ENCODE measurements around the gene MYOZ3.
A peak's percentile ranks its signal among the peaks of the same experiment; 100 is the strongest.

Gene MYOZ3

DNA sequence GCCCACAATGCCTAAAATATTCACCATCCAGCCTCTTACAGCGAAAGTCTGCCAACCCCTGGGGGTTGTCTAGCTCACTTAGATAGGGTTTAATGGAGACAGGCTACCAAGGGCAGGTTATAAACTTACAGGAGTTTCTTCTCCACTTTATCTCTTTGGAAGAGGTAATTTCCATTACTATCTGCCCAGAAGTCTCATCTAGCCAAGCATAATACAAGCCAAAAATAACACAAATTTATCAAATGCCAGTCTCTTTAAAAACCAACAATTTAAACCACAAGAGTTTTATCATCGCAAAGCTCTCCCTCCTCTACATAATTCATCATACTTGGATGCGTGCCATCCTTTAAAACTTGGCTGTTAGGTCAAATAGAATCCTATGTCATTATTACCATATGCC is 33.6 kb downstream of the MYOZ3 start:
- Histone ChIP-seq H3K4me3 (ENCODE audit: low read length in 2 of 2) (no peak overlapping the region), H3K9me3 (ENCODE audit: control insufficient read depth in 2 of 2, low read length in 2 of 2) (no peaks in the 10 kb centered on the region), H3K4me1 (ENCODE audit: control insufficient read depth in 2 of 2, insufficient read depth in 2 of 2, low read length in 2 of 2) (peaks cover 2 to 5% of the 10 kb centered on the region in 2 donors), H3K36me3 (ENCODE audit: control insufficient read depth in 2 of 2, insufficient read depth in 2 of 2, low read length in 2 of 2) (peaks cover 79% of the 10 kb centered on the region in 2 donors), H3K9ac (ENCODE audit: low read depth in 1 of 2, low read length in 2 of 2) (no peak overlapping the region), H3K27me3 (ENCODE audit: control insufficient read depth in 2 of 2, insufficient read depth in 2 of 2, low read length in 2 of 2) (no peaks in the 10 kb centered on the region), H3K27ac (ENCODE audit: low read depth in 2 of 2, low read length in 2 of 2) (no peak overlapping the region)

GRCh38 chr5:150700246-150700593 is 39.2 kb downstream of the MYOZ3 start:
- peak overlapping the region; percentile 97 to 98 for H3K9ac ChIP-seq (ENCODE audit: low read depth in 1 of 2, low read length in 2 of 2)
- H3K9me3 ChIP-seq (ENCODE audit: control insufficient read depth in 2 of 2, low read length in 2 of 2) = no peaks in the 10 kb centered on the region
- peak overlapping the region; percentile 95 for H3K27ac ChIP-seq (ENCODE audit: low read depth in 2 of 2, low read length in 2 of 2)
- peaks cover 32 to 34% of the 10 kb centered on the region in 2 donors for H3K36me3 ChIP-seq (ENCODE audit: control insufficient read depth in 2 of 2, insufficient read depth in 2 of 2, low read length in 2 of 2)
- peaks cover 8 to 16% of the 10 kb centered on the region in 2 donors for H3K4me1 ChIP-seq (ENCODE audit: control insufficient read depth in 2 of 2, insufficient read depth in 2 of 2, low read length in 2 of 2)
- peak overlapping the region; percentile 96 to 99 for H3K4me3 ChIP-seq (ENCODE audit: low read length in 2 of 2)
- H3K27me3 ChIP-seq (ENCODE audit: control insufficient read depth in 2 of 2, insufficient read depth in 2 of 2, low read length in 2 of 2) = no peaks in the 10 kb centered on the region

DNA sequence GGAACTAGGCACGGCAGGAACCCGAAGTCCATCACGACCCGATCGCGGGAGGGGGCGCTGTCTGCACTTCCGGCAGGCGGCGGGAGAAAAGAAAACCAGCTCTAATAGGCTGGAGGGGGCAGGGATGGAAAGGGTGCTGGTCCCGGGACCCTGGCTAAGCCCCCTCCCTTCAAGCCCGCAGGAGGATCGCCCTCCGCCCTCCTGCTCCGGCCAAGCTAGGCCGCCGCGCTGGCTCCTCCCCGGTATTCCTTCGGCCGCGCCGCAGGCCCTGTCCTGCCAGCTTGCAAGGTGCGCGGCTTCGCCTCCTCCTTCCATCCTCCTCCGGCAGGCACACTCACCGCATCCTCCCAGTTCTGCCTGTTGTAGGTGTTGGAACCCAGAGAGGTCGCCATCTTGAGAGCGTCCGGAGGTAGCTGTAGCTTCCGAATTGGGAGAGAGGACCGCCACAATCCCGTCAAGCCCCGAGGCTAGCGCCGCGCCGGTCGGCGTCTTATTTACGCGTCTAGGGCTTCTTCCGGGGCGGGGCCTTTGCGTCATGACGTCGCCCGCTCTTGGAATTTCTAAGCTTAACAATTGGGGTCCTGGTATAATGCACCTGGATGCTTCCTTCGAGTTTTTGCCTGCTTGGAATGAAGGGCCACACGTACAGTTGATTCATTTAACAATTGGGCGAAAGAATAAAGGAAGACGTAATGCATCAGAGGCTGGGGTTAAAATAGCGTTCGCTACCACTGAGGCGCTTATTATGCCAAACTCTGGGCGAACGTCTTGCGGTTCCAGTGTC is 39.7 kb downstream of the MYOZ3 start, which contains the start of gene RBM22:
Gene RBM22 (minus strand): TSS at position 469 of the 784 bp plus-strand sequence. CDS start 77 bp downstream, at position 392.
- no peaks in the 10 kb centered on the region for H3K9me3 ChIP-seq (ENCODE audit: control insufficient read depth in 2 of 2, low read length in 2 of 2)
- H3K27ac ChIP-seq (ENCODE audit: low read depth in 2 of 2, low read length in 2 of 2) = peak within 1 kb of the TSS; percentile 95
- H3K4me1 ChIP-seq (ENCODE audit: control insufficient read depth in 2 of 2, insufficient read depth in 2 of 2, low read length in 2 of 2) = peaks cover 8 to 16% of the 10 kb centered on the region in 2 donors
- peak within 1 kb of the TSS; percentile 96 to 99 for H3K4me3 ChIP-seq (ENCODE audit: low read length in 2 of 2)
- no peaks in the 10 kb centered on the region for H3K27me3 ChIP-seq (ENCODE audit: control insufficient read depth in 2 of 2, insufficient read depth in 2 of 2, low read length in 2 of 2)
- peaks cover 26 to 28% of the 10 kb centered on the region in 2 donors for H3K36me3 ChIP-seq (ENCODE audit: control insufficient read depth in 2 of 2, insufficient read depth in 2 of 2, low read length in 2 of 2)
- H3K9ac ChIP-seq (ENCODE audit: low read depth in 1 of 2, low read length in 2 of 2) = peak within 1 kb of the TSS; percentile 97 to 98

DNA sequence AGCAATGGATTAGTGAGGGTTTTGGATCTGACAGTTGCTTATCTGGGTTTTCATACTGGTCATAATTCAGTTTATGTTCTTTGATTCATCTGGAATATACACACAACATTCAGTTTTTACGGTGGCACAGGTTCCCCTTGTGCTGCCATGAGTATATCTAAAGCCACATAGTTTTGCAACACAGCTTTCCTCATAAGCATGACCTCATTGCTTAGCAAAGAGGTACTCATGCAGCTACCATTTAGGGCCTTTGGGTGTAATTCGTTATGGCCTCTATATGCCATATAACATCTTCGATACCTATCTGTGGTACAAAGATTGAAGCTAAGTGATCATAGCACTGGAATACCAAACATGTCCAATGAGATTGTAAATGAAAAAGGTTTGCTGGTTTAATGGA is 42.7 kb downstream of the MYOZ3 start:
- peaks cover 4 to 6% of the 10 kb centered on the region in 2 donors for H3K36me3 ChIP-seq (ENCODE audit: control insufficient read depth in 2 of 2, insufficient read depth in 2 of 2, low read length in 2 of 2)
- H3K9me3 ChIP-seq (ENCODE audit: control insufficient read depth in 2 of 2, low read length in 2 of 2) = no peaks in the 10 kb centered on the region
- no peak overlapping the region for H3K27ac ChIP-seq (ENCODE audit: low read depth in 2 of 2, low read length in 2 of 2)
- no peaks in the 10 kb centered on the region for H3K27me3 ChIP-seq (ENCODE audit: control insufficient read depth in 2 of 2, insufficient read depth in 2 of 2, low read length in 2 of 2)
- H3K9ac ChIP-seq (ENCODE audit: low read depth in 1 of 2, low read length in 2 of 2) = no peak overlapping the region
- no peak overlapping the region for H3K4me3 ChIP-seq (ENCODE audit: low read length in 2 of 2)
- H3K4me1 ChIP-seq (ENCODE audit: control insufficient read depth in 2 of 2, insufficient read depth in 2 of 2, low read length in 2 of 2) = peaks cover 8 to 16% of the 10 kb centered on the region in 2 donors

DNA sequence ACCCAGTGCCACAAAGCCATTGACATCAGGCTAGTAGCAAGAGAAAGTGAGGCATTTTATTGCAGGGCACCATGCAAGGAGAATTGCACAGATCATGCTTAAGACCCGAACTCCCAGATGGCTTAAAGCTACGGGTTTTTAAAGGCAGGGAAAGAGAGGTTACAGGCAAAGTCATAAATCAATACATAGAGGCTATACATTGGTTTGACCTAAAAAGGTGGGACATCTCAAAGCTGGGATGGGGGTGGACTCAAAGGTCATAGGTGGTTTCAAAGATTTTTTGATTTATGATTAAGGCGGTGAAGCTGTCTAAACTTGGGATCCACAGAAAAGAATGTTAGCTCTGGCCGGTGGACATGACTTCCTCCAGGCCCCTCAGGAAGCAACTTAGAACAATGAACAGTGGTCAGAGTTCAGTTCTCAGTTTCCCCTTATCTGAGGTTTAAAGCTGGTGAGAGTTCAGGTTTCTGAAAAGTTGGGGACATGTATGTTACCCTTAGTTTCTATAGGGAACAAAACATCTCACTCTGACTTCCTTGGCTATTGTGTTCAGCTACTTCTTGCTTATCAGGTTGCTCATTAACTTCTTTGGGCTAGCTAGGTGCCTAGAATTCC is 45.8 kb downstream of the MYOZ3 start:
- Histone ChIP-seq H3K27me3 (ENCODE audit: control insufficient read depth in 2 of 2, insufficient read depth in 2 of 2, low read length in 2 of 2) (no peaks in the 10 kb centered on the region), H3K36me3 (ENCODE audit: control insufficient read depth in 2 of 2, insufficient read depth in 2 of 2, low read length in 2 of 2) (peaks cover 26% of the 10 kb centered on the region in 2 donors), H3K4me3 (ENCODE audit: low read length in 2 of 2) (no peak overlapping the region)

DNA sequence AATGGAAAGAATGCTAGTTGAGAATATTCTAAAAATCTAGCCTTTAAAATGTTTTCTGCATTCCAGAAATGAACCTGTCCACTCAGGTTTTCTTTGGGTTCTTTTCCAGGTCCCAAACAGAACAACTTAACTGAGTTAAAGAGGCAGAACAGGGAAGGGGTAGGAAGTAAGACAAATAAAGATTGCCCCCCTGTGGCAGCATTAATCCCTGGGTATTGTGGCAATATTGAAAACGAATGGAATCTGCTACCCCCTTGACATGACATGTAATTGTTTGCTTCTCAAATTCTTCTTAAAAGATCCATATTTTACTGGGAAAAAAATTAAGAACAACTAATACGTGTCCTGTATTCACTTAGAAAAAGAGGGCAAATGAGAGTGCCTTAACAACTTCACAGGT is 49.1 kb downstream of the MYOZ3 start:
- Histone ChIP-seq H3K4me1 (ENCODE audit: control insufficient read depth in 2 of 2, insufficient read depth in 2 of 2, low read length in 2 of 2) (no peaks in the 10 kb centered on the region), H3K9me3 (ENCODE audit: control insufficient read depth in 2 of 2, low read length in 2 of 2) (no peaks in the 10 kb centered on the region), H3K9ac (ENCODE audit: low read depth in 1 of 2, low read length in 2 of 2) (no peak overlapping the region), H3K27me3 (ENCODE audit: control insufficient read depth in 2 of 2, insufficient read depth in 2 of 2, low read length in 2 of 2) (no peaks in the 10 kb centered on the region), H3K36me3 (ENCODE audit: control insufficient read depth in 2 of 2, insufficient read depth in 2 of 2, low read length in 2 of 2) (peaks cover 41 to 44% of the 10 kb centered on the region in 2 donors), H3K27ac (ENCODE audit: low read depth in 2 of 2, low read length in 2 of 2) (no peak overlapping the region), H3K4me3 (ENCODE audit: low read length in 2 of 2) (no peak overlapping the region)

More for the DNA sequence above, 45.8 kb downstream of the MYOZ3 start:
- Histone ChIP-seq H3K9me3 (ENCODE audit: control insufficient read depth in 2 of 2, low read length in 2 of 2) (no peaks in the 10 kb centered on the region), H3K27ac (ENCODE audit: low read depth in 2 of 2, low read length in 2 of 2) (no peak overlapping the region), H3K9ac (ENCODE audit: low read depth in 1 of 2, low read length in 2 of 2) (no peak overlapping the region), H3K4me1 (ENCODE audit: control insufficient read depth in 2 of 2, insufficient read depth in 2 of 2, low read length in 2 of 2) (no peaks in the 10 kb centered on the region)

DNA sequence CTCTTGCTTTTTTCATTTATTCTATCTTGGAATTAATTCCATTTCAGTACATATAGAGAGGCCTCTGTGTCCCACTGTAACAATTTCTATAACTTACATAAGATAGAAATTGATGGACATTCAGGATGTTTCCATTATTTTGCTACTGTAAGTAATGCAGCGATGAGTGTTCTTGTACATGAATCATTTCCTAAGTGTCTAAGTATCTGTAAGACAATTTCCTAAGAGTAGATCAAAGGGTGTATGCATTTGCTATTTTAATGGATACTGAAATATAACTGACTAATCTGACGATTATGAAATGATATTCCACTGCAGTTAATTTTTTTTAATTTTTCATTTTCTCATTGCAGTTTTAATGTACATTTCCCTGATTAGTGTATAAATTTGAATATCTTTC is 62.8 kb downstream of the MYOZ3 start:
- no peaks in the 10 kb centered on the region for H3K9me3 ChIP-seq (ENCODE audit: control insufficient read depth in 2 of 2, low read length in 2 of 2)
- H3K36me3 ChIP-seq (ENCODE audit: control insufficient read depth in 2 of 2, insufficient read depth in 2 of 2, low read length in 2 of 2) = peaks cover 56 to 66% of the 10 kb centered on the region in 2 donors

More for the DNA sequence above, 62.8 kb downstream of the MYOZ3 start:
- Histone ChIP-seq H3K4me3 (ENCODE audit: low read length in 2 of 2) (no peak overlapping the region), H3K4me1 (ENCODE audit: control insufficient read depth in 2 of 2, insufficient read depth in 2 of 2, low read length in 2 of 2) (no peaks in the 10 kb centered on the region), H3K27ac (ENCODE audit: low read depth in 2 of 2, low read length in 2 of 2) (no peak overlapping the region), H3K27me3 (ENCODE audit: control insufficient read depth in 2 of 2, insufficient read depth in 2 of 2, low read length in 2 of 2) (no peaks in the 10 kb centered on the region), H3K9ac (ENCODE audit: low read depth in 1 of 2, low read length in 2 of 2) (no peak overlapping the region)

Data from mucosa of rectum (tissue), 2 donors.